ENCODE measurements around the gene EPAS1.
A peak's percentile ranks its signal among the peaks of the same experiment; 100 is the strongest.

EPAS1 gene

DNA sequence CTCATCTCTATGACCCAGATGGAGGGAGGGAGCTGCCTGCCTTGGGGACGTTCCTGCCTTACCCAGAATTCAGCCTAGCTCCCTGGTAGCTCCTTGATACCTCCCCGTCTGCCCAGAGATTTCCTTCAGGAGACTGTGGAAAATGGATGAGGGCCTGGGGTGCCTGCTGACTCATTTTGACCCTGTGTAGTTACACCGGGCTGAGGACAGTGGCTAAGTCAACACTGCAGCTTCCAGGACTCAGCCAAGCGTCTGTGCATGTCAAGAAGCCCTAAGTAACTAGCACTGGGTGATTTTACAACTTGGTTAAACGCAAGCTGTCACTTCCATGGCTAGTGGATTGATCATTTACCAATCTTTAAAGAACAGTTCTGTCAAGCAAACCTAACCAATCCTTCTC is 23.3 kb upstream of the EPAS1 start:
- DNase-seq: no peak

DNA sequence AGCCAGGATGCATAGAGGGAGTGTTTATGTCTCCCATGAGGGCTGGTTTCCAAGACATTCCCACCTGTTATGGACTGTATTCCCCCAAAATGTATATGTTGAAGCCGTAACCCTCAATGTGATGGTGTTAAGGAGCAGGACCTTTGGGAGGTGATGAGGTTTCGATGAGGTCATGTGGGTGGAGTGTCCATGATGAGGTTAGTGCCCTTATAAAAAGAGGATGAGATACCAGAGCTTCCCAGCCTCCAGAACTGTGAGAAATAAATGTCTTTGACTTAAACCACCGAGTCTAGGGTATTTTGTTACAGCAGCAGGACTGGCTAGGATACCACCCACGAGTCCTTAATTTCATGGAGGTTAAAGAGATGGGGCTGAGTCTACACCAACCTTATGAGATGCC is 22.6 kb upstream of the EPAS1 start:
- no peak for DNase-seq

DNA sequence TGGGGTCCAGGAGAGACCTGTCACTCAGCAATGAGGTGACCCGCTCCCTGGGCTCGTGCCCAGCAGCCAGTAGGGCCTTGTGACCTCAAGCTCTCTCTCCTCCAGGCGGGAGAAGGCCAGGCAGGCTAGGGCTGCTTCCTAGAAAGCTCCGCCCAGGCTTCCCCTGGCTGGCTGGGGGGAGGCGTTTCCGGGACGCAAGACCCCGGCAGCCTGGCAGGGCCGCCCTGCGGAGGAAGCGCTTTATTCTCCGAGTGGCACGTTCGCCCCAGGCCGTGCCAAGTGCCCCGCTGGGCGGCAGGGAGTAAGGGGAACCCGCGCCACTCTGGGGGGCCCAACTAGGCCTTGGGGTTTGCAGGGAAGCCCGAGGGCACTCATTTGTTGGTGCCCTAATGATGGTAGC is 21.2 kb upstream of the EPAS1 start:
- no peak for DNase-seq

DNA sequence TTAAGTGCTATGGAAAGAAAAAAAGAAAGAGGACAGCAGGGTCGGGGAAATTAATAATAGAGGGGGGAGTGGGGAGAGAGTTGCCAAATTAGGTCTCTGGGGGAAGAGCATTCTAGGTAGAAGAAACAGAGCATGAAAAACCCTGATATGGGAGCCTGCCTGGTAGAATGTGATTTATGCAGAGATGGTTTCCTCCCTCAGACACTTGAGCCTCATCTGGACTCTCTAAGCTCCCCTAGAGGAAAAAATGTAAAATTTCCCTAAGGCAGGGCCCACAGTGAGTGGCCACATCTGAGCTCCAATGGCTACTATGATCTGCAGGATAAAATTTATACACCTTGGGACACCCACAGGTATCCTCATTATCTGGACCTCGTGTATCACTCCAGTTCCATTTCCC is 20.6 kb upstream of the EPAS1 start:
- no peak for DNase-seq

DNA sequence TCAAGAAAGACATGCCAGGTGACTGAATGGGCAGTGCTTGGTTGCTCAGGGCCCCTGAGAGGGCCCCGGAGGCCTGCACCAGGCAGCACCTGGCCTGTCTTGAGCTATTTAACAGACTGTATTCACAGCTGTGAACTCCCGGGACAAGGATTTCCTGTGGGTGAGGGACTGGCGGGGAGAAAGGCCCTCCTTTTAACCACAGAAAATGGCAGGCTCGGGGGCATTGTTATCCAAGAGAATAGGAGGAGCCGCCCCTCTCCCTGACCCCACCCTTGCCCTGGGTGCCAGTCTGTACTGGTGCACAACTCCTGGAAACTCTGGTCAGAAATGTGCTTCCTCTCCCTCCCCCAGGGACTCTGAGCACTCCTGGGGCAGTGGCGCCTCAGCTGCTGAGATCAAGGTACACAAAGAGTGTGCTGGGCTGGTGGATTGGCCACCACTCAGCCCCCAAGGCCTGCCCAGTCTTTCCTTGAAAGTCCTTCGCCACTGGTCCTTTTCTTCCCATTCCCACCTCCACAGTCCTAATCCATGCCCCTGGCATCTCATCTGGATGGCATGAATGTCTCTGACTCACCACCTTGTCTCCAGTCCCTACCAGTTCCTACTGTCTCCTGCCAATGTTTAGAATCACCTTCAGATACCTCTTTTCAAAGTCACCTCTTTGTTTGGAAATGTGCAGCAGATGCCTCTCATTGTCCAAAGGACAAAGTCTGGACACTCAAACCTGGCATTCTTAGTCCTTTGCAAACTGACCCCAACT is 19.6 kb upstream of the EPAS1 start:
- no peak for DNase-seq

DNA sequence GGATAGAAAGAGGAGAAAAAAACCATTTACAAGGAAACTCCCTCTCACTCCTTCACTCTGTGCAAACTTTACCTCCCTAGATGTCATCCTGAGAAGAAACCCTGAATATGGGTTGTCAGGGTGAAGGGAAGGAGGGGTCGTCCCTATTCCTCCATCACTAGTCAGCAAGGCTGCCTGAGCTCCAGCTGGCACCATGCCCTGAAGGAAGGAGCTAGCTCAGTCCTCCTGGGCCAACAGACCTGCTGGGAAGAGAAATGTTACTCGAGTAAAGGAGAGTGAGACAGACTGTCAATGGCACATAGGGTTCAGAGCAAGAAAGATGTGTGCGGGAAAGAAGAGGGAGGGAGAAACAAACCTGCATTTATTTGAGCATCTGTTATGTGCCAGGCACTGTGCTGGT is 18.3 kb upstream of the EPAS1 start:
- DNase-seq: no peak

DNA sequence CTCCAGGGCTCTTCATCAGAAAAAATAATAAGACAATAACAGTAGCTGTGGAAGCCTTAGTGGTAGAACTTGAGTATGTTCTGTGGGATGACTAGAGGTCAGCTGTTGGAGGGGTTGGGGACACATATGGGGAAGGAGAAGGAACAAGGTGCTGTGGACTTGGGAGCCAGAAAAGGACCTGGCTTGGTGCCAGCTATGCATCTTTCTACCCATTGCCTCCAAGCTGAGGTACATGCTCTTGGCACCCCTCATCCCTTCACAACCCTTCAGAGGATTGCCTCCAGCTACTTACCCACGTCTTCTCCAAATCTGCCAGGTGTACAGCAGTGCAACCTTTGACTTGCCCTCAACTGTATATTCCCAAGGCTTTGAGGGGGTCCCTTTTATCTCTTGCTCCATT is 15.3 kb upstream of the EPAS1 start:
- no peak for DNase-seq

DNA sequence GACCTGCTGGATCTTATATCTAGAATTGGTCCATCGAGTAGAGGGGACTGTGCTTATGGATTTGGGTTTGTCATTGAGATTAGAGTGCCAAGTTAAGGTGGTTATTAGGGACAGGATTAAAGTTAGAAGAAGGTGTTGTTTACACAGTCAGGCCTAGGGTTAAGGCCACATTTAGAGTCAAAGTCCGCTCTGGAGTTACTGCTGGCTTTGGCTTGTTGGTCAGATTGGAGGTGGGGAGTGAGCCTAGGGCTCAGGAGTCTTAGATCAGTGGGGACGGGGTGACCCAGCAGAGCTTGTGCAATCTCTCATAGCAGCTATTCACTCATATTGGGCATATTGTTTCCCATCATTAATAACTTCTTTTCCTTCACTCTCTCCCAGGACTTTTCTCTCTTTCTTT is 13.5 kb upstream of the EPAS1 start:
- no peak for DNase-seq

DNA sequence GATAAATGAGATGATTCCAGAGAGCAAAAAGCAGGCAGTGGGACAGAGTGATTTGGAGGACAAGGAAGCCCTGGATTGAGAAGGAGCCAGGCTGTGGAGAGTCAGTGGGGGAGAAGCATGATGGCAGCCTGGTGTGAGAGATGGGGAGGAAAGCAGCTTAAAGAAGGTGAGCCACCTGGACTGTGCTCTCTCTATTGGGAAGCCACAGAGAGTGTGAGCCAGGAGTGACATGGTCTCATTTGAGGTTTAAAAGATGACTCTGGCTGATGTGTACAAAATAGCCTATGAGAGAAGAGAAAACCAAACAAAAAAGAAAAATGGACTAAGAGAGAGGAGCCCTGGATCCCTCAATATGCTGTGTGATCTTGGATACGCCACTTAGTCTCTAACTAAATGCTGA is 12.9 kb upstream of the EPAS1 start:
- DNase-seq: no peak

DNA sequence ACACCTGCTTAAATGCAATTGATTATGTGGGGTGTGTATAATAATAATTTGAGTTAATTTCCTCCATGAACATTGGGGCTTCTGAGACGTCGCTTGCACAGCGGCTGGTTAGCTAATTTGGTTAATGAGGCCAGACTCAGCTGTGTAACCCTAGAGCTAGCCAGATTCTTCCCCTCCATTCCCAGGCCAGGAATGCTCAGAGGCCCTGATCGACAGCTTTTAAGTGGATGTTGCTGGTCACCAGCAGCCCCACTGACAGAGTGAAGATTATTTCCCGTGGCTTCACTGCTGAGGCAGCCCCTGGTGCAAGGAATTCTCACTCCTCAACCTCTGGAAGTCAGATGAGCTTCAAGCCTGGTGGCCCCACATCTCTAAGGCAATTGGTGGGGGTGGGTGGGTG is 12.4 kb upstream of the EPAS1 start:
- no peak for DNase-seq

DNA sequence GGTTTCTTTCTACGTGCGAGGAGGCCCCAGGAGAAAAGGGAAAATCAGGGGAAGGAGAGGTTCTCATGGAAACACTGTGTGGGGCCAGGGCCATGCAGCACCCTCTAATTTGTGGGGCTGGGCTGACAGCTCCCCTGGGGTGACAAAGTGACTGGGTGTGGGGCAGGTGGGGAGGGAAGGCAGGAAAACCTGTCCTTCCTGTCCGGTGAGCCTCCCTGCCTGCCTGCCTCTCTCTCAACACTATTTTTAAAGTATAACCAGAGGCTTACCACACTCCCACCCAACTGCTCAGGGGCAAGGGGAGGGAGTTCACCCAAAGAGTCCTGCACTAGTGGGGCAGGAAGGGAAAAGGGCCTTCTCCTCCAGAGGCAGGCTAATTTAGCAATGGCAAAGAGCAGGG is 10.5 kb upstream of the EPAS1 start:
- peak; percentile 34 for DNase-seq

DNA sequence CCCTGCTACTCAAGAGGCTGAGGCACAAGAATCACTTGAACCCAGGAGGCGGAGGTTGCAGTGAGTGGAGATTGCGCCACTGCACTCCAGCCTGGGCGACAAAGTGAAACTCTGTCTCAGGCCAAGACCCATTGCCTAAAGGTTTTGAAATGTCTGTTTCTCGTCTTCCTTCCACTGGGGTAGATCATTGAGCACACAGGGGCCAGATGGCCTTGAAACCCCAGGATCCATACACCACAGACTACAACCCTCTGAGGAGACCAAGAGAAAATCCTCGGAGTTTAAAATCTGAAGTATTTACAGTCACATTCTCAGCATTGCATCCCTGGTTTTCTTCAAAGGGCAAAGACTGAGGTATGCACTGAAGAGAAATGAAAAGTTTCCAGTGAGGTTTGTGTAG is 7.1 kb upstream of the EPAS1 start:
- no peak for DNase-seq

DNA sequence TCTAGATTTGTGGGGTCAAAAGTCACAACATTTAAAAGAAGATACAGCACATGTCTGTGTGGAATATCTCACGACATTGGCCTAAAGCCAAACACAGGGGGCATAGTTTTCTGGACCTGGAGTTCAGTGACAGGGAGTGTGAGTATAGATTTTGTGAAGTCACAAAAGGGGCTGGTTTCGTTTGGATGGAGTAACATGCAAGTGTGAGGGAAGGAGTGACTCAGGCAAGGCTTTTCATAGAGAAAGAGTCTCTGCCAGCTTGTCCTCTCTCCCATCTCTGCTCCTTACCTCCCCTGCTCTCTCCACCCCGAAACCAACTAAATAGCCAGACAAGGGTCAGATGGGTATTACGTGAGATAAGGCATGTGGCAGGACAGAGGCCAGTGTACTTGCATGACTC is 3.7 kb upstream of the EPAS1 start:
- no peak for DNase-seq

DNA sequence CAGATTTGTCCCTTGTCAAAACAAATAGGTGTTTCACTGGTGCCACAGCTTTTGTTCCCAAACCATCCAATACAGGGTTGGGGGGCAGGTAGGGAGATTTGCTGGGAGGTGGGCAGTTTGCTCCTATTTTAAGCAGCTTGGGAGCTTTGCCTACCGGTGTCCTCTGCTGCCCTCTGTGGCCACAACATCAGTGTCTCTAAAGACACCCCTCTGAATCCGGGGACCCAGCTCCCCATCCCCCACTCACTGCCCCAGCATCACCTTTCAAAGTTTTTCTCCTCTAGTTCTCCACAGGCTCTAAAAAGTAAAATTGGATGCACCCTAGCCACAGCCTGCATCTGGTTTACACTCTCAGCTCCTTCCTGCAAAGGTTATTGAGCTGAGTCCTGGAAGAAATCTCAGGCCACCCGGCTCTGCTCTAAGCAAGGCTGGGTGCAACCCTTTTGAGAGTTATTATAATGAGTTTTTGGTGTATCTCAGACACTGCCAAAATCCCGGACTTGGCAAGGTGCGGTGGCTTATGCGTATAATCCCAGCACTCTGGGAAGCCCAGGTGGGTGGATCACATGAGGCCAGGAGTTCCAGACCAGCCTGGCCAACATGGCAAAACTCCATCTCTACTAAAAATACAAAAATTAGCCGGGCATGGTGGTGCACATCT is 2.9 kb upstream of the EPAS1 start:
- no peak for DNase-seq

DNA sequence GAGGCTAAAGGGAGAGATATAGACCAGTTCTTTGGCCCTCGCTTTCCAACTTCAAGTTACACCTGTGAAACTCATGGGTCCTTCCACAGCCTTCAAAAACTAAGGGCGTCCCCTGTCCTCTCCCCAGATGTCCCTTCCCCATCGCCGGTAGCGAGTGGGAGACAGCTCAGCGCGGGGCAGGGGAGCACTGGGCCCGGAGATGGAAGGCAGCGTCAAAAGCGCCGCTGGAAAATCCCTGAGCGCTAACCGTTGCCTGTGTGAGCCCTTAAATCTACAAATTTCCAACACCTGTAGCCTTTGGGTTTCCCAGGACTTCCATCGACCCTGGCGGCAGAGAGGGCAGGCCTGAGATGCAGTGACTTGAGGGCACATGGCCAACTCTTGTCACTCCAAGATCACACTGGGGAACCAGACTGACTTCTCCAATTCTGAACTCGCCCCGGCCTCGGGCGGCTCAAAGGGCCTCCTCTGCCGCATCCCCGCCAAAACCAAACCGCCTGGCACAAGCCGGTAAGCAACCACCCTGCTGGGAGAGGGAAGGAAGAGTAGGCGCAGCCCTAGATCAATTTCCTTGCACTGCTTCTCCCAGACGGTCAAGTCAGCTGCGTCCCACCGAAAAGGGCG is 879 bp upstream of the EPAS1 start:
- no peak for DNase-seq

DNA sequence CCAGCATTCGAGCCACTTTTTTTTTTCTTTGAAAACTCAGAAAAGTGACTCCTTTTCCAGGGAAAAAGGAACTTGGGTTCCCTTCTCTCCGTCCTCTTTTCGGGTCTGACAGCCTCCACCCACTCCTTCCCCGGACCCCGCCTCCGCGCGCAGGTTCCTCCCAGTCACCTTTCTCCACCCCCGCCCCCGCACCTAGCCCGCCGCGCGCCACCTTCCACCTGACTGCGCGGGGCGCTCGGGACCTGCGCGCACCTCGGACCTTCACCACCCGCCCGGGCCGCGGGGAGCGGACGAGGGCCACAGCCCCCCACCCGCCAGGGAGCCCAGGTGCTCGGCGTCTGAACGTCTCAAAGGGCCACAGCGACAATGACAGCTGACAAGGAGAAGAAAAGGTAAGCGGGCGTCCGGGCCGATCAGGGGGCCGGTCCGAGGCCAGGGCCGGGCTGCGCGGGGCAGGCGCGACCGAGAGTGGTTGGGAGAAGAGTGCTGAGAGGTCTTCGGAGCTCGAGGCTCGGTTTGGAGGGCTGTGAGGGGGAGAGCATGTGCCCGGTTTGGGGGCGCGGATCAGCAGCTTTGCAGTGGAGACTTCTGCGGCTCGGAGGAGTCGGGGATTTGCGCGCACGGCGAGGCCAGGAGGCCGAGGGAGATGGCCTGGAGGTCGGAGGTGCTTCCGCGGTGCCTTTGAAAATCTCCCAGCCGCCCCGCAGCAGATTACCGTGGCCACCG is 502 bp downstream of the EPAS1 start:
- DNase-seq: peak; percentile 53

DNA sequence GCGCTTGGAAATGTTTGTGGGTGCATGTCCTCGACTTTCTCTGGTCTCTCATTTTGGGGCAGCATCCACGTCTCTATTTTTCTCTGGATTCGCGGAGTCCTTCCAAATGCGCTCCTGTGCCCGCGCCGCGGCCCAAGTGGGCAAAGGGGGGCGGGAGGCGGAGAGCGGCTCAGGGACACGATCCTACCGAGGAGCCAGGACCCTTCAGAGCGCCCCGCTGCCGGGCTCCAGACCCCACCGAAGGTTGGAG is 990 bp downstream of the EPAS1 start:
- no peak for DNase-seq

DNA sequence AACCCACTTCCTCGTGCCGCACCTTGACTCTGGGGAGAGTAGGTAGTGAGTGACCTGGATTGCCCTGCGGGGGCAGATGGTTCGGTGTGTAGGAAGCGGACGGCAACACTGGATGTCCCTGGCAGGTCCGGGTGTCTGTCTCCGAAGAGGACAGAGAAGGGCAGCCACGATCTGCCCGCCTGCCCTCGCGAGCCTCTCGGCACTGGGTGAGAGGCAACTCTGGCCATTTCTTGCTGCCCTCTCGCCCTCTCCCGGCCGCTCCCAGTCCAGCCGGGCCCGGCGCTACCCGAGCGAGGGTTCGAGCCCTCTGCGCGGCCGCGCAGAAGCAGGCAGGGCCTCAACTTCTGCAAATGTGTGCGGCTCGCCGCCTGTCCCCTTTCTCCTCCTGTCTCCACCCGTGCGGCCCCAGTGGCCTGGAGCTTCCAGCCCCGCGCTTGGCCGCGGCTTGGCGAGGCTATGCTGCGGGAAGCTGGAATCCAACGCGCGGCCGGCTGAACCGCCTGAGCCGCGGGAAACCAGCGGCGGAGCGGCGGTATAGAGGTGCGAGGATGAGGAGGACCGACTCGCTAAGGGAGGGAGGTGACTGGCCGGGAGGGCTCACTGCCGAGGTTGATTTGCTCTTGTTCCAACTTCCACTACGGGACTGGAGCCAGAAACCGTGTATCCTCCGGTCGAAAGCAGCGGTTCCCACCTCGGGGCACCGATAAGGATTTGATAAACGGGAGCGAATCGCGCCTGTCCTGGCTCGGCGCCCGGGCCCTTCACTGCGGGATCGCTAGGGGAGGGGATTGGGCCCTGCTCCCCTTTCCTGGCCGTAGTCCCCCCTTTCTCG is 1.5 kb downstream of the EPAS1 start:
- DNase-seq: no peak

DNA sequence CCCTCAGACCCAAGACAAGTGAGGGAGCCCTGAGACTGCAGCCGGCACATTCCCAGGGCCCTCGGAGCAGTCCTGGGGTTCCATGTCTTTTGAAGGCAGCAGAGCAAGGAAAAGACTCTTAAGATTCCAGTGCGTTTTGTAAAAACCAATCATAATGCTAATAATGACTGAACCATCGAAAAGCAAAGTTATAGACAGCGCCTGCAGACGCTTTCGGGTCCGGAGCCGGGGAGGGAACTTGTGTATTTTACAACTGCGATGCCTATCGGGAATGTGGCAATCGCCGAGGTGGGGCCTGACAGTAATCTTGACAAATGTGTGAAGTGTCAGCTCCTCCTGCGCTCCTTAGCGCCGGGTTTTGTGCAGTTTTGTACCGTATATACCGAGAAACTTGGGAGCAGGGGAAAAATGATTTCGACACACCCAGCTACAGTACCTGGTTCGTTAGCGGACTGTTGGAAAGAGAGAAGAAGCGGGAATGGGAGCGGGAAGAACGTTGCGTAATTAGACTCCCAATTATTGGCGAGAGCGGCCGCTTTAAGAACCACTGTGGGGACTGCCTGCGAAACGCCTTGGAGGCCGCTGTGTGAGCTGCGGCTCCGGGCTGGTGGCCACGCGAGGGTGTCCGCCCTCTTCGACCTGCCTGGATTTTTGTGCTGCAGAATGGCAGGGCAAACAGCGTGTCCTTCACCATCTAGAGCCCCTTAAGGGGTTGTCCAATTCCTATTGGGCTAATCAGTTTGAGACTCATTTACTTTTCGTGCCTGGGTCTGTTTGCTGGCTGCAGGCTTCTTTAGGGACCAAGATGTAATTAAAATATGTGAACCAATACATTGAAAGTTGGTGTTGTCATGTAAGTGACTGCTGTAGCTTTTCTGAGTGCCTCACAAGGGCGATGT is 2.4 kb downstream of the EPAS1 start:
- no peak for DNase-seq

DNA sequence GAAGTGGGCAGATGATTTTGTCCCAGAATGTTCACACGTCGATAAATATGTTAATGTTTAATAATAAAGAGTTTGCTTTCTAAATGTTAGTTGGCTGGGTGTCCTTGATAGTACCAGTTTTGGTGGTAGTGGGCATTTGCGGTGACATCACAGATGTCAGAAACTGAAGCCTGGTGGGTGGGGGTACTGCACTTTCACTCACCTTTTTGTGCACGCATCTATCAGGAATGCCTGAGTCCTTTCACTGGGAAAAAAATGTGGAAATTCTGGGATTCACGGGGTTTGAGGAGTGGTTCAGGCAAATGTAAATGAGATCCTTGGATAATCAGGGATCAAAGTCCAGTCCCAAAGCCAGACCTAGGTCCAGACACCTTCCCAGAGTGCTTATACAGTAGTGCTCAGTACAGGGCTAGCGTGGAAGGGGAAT is 3.2 kb downstream of the EPAS1 start:
- no peak for DNase-seq

DNA sequence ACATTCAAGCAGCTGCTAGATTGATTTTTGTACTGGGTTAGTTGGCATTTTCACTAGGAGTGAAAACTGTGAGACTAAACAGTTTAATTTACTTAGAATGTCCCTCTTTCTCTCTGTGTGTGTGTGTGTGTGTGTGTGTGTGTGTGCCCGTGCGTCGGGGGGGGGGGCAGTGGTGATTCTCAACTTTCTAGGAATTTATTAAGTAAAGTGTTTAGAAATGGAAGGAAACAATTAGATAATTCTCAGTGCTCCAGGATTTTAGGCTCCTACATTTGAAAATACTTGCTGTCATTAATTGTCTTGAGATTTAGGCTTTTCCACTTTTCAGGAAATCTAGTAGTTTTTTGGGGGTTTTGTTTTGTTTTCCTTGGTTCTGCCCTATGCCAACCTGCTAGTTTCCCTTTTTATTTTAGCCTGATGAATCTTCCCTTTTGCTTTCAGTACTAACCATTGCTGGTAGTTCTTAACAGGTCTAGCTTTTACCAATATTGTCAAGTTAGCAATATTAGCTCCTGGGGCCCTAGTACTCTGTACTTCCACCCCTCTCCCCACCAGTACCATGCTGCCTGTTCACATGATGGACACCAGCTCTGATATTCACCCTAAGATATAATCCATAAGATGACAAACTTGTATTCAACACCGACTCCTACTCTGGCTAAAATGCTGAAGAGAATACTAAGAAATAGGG is 4.9 kb downstream of the EPAS1 start:
- DNase-seq: no peak
